Glomerular visceral epithelial cell (primary cell): ENCODE measurements around the gene RAPGEF2.
"Not testable (repeated sequence)": the region's sequence is repeated elsewhere in the genome, so short reads cannot be mapped to it uniquely, and the experiment has no call there.

Source experiments
- DNase-seq: peaks from one replicate; pipeline ENCODE4 v3.0.0-alpha.2; 2016; ENCODE audit errors: extremely low spot score

Gene RAPGEF2

GRCh38 chr4:159238631-159239030, 135.8 kb downstream of the RAPGEF2 start:
- no peak for DNase-seq

DNA sequence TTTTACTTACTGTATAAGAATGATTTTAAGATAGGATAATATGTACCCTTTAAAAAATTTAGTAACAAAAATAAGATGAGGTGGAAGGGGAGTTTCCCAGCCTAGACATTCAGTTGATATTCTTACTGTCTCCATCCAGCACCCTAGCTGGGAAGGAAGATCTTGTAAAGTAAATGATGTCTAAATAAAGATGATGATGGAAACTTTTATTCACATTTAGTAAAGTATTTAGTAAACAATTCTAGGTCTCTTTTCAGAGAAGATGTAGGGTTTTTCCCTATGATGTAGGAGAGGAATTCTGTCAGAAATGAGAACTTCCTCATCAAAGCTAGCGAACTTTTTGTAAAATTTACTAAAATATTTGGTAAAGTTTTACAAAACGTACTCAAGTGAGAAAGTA, 136.8 kb downstream of the RAPGEF2 start:
- DNase-seq = no peak

DNA sequence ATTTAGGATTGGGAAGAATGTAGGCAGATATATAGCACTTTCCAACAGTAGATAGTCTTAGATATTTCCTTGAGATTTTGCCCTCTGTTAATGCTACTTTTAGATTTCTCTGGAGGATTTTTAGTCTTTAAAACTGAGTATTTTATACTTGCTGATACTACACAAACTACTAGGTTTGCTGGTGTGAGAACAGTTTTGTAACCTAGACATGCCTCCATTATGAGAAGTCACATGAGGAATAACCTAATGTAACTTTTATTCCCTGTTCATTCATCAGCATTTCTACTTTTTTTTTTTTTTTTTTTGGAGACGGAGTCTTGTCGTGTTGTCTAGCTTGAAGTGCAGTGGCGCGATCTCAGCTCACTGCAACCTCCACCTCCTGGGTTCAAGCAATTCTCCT, 137.2 kb downstream of the RAPGEF2 start:
- no peak for DNase-seq

- no peak for DNase-seq
Measured at GRCh38 chr4:159240687-159241086, 137.8 kb downstream of the RAPGEF2 start.

DNA sequence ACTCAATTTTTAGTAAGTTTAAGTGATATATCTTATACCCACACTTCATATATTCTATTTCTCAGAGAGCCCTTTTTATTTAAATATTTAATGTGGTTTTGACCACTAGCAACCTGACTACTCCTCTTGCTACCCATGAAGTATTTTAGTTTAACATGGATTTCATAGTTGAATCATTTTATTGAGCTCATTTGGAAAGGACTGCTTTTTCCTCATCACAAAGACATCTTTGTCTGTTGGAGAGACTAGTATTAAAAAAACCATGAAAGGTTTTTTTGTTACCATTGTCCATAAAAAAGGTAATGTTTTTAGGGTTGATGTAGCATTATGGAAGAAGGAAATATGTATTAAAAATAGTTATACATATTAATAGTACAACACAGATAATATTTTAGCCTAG, 139.5 kb downstream of the RAPGEF2 start:
- no peak for DNase-seq

- DNase-seq = no peak
Measured at GRCh38 chr4:159248384-159249178, 145.7 kb downstream of the RAPGEF2 start.

- no peak for DNase-seq
Measured at GRCh38 chr4:159250751-159251325, 148.0 kb downstream of the RAPGEF2 start.

- DNase-seq = not testable (repeated sequence)
Measured at GRCh38 chr4:159251580-159251979, 148.7 kb downstream of the RAPGEF2 start.

GRCh38 chr4:159252491-159252890, 149.6 kb downstream of the RAPGEF2 start:
- no peak for DNase-seq

DNA sequence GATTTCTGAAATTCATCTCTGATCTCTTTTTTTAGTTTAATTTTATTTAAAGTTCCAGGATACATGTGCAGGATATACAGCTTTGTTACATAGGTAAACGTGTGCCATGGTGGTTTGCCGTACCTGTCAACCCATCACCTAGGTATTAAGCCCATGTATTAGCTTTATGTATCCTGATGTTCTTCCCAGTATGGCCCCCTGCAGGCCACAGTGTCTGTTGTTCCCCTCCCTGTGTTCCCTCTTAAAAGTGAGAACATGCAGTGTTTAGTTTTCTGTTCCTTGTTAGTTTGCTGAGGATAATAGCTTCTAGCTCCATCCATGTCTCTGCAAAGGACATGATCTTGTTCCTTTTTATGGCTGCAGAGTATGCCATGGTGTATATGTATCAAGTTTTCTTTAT, 153.2 kb downstream of the RAPGEF2 start:
- DNase-seq = no peak

DNA sequence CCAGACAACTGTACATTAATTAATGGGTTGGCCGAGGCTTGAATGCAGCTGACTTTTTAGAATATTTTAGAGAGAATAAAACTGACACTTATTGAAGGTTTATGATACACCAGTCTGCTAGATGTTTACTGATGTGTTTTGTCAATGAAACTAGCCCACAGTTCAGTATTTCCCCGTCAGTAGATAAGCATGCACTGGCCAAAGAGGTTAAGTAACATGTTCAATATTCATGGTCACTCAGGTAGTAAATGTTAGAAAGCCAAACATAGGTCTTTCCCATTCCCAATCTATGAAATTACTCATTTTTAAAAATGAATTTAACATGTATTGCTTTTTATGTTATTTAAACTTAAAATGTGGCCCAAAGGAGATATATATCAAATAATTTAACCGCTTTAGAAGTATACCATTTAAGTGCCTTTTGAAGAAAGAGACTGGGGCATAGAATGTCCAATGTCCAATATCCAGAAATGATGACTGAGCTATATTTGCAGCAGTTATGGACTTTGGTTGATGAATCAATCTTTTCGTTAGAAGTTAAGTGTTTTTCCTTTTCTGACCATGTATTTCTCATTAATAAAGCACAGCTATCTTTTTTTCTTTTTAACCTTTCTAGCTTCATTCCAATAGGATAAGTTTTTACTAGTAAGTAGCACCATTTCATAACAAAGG, 156.1 kb downstream of the RAPGEF2 start:
- DNase-seq = no peak

DNA sequence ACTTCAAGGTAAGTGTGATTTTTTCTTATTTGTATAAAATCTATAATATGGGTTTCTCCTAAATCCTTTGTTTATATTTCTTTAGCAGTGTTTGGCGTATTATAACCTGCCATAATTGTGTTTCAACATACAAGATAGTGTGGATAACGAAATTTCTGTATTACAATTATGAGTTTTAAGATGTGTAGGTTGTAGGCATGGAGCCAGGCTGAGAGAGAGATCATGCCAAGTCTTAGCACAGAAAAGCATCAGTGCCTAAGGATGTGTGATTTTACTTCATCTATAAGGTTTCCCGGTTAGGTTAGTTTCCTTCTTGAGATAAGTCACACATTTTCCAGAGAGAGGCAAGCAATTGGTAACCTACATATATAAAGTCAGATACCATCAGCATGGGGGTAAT, 161.2 kb downstream of the RAPGEF2 start:
- no peak for DNase-seq

- peak; percentile 18 for DNase-seq
Measured at GRCh38 chr4:159266981-159267868, 164.3 kb downstream of the RAPGEF2 start.

- DNase-seq = no peak
Measured at GRCh38 chr4:159267869-159268285, 165.0 kb downstream of the RAPGEF2 start.

GRCh38 chr4:159268607-159269006, 165.7 kb downstream of the RAPGEF2 start:
- no peak for DNase-seq

DNA sequence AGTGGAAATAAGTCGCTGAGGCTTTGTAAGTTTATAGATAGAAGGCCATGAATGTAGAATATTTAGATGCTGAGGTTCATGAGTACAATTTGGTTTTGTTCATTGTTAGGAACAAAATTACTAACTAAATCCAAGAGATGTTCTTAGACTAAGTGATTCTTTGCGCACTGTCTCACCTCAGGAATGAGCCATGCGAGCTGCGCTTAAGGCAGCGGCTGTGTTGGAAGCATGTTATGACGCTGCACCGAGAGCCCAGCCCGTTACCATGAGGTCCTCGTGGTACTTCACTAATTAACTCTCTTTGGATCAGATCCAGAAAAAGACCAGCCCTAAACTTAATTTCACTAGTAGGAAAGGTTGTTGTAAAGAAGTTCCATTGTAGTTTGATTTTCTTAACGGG, 166.2 kb downstream of the RAPGEF2 start:
- DNase-seq = no peak

DNA sequence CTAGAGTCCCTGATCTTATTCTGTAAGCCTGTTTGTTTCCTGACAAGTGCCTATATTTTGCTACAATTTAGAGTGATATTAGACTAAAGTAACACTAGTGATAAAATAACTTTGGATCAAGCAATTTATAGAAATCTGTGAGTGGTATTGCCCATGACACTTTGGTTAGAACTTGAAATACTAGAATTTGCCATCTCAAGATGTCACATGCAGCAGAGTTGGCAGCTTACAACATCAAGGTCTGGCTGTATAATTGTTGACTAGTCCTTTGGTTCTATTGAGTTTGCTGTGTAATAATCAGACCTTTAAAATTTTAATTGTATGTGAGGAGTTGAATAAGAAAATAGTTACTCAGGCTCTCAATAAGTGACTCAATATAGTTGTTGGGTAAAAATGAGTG, 167.1 kb downstream of the RAPGEF2 start:
- DNase-seq = no peak

GRCh38 chr4:159271856-159272255, 169.0 kb downstream of the RAPGEF2 start:
- DNase-seq = no peak

- no peak for DNase-seq
Measured at GRCh38 chr4:159272273-159273140, 169.6 kb downstream of the RAPGEF2 start.

DNA sequence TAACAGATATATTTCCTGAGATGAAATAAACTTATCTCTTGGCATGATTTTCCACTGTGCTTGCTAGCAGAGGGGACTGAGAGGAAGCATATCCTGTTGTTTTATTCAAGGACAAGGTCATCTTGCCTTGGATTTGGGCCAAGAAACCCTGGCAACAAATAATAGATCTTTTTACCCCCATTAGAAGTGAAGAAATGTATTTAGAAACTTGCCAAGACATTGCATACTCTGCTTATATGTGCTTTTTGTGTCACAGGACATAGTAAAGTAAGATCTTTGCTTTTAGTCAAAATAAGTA, 170.2 kb downstream of the RAPGEF2 start:
- DNase-seq = no peak

- no peak for DNase-seq
Measured at GRCh38 chr4:159273841-159274240, 171.0 kb downstream of the RAPGEF2 start.
